CD4-positive, alpha-beta T cell treated with Interleukin-17A for 4 hours (primary cell): ENCODE data around the gene ZDHHC16.
"Not testable (repeated sequence)": the region's sequence is repeated elsewhere in the genome, so short reads cannot be mapped to it uniquely, and the experiment has no call there.

ENCODE experiments used
- DNase-seq: peaks from one replicate; pipeline ENCODE4 v3.0.0-alpha.2; 2020; ENCODE audit warnings: mixed read lengths

ZDHHC16 gene

DNA sequence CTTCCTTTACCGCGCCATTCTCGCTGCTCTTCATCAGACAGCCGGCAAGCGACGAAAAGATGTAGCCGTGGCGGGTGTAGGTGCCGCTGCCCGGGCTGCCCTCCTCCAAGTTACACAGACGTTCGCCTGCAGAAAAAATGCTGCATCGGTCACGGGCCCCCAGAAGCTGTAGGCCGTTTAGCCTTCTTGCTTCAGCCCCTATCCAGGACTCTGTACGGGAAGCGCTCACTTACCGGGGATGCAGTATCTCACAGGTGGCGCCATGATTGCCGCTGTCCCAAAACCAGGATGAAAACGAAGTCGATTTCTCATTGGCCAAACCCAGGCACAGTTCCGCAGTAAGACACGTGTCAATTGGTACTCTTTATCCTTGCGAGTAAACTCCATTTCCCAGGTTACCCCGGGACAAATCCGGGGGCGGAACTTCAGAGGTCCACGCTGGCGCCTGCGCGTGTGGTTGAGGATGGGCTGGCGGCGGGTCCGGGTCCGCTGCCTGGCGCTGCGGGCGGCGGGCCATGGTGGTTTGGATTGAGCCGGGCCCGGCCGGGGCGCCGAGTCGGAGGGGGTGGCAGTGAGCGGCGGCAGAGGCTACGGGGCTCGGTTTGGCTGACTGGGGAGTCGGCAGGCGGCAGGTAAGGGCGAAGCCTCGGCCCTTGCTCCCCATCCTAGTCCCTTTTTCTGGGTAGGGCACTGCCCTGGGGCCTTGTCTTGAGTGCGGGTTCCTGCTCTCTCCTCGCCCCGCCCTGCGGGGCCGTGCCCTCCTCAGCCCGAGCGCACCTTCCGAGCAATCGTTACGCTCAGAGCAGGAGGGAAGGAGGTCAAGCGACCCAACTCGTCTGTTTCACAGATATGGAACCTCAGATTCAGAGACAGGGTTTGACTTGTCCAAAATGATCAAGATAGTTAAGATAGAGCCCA is at the start of gene ZDHHC16, which contains the start of gene EXOSC1:
Gene ZDHHC16 (plus strand): TSS at position 454 of the 918 bp plus-strand sequence. CDS start 5,501 bp downstream, outside the sequence.
Gene EXOSC1 (minus strand): TSS at position 285 of the 918 bp plus-strand sequence. CDS start 21 bp downstream, at position 264.
- peak; percentile 90 for DNase-seq

GRCh38 chr10:97399843-97400545 is 46.0 kb upstream of the ZDHHC16 start:
- DNase-seq, result no peak

GRCh38 chr10:97400665-97401454 is 45.1 kb upstream of the ZDHHC16 start, which contains the start of gene RRP12:
Gene RRP12, minus strand, starts transcription at chr10:97401340. Its CDS starts 109 bp downstream, at chr10:97401231.
- DNase-seq, result peak; percentile 84

DNA sequence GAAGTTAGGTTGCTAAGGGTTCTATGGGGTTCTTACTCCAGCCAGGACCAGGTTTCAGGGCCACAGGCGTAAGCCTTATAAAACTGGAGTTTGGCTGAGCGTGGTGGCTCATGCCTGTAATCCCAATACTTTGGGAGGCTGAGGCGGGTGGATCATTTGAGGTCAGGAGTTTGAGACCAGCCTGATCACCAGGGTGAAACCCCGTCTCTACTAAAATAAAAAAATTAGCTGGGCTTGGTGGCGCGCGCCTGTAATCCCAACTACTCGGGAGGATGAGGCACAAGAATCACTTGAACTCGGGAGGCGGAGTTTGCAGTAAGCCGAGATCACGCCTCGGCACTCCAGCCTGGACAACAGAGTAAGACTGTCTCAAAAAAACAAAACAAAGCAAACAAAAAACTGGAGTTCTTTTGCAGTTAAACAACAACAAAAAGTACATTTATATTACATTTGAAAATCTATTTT is 44.5 kb upstream of the ZDHHC16 start:
- no peak for DNase-seq

DNA sequence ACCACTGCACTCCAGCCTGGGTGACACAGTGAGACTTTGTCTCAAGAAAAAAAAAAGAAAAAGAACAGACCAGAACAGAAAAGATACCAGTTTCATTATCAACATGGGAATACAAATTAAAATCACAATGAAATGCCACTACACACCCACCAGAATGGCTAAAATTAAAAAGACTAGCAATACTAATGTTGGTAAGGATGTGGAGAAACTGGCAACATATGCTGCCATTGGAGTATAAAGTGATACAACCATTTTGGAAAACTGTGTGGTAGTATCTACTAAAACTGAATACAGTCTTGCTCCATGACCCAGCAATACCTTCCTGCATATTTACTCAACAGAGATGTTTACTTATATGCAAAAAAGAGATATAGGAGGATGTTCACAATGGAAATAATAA is 41.9 kb upstream of the ZDHHC16 start:
- no peak for DNase-seq

GRCh38 chr10:97406064-97406463 is 39.9 kb upstream of the ZDHHC16 start:
- DNase-seq, result no peak

GRCh38 chr10:97406483-97406882 is 39.5 kb upstream of the ZDHHC16 start:
- DNase-seq, result not testable (repeated sequence)

GRCh38 chr10:97407211-97407951 is 38.6 kb upstream of the ZDHHC16 start:
- peak; percentile 69 for DNase-seq

DNA sequence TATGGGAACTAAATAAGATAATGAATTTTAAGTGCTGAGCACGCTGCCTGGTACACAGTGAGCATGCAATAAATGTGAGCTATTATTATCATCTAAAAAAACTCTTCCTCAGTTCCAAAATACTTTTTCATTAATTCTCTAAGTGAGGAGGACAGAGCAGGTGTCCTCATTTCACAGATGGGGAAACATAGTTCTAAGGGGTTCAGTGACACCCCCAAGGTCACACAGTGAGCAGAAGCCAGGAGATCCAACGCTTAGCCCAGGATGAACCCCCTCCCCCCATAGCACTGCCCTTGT is 38.1 kb upstream of the ZDHHC16 start:
- DNase-seq, result no peak

- DNase-seq, result no peak
Observed at GRCh38 chr10:97408496-97408992, 37.4 kb upstream of the ZDHHC16 start.

- no peak for DNase-seq
Observed at GRCh38 chr10:97411406-97411805, 34.6 kb upstream of the ZDHHC16 start.

GRCh38 chr10:97412891-97413304 is 33.1 kb upstream of the ZDHHC16 start:
- peak; percentile 20 for DNase-seq

GRCh38 chr10:97416565-97416964 is 29.4 kb upstream of the ZDHHC16 start:
- DNase-seq, result peak; percentile 43

- DNase-seq, result not testable (repeated sequence)
Observed at GRCh38 chr10:97423757-97424098, 22.2 kb upstream of the ZDHHC16 start.

DNA sequence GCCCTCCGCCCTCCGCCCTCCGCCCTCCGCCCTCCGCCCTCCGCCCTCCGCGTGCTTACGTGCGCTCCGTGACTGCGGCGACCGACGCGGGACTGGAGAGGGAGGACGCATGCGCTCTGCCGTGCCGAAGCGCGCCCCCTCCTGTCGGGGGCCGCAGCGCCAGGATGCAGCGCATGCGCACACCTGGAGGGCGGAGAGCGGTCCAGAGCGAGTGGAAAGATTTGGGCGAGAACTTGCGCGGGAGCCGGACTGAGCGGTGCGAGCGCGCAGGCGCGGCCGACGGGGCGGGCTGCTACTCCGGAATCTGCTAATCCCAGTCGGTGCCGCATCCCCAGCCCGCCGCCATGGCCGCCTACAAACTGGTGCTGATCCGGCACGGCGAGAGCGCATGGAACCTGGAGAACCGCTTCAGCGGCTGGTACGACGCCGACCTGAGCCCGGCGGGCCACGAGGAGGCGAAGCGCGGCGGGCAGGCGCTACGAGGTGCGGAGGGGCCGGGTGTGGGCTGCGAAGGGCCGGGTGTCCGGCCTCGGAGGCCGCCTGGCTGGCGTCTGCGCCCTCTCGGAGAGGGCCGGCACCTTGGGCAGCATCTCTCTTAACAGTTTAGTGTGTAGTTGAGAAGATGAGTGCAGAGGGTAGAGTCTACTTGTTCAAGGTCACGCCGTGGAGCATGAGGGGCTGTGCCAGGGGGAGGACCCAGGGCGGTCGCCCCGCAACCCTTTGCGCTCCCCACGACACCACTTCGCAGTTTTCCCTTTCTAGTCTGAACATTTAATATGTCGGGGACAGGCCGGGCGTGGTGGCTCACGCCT is 19.8 kb upstream of the ZDHHC16 start, which contains the start of gene PGAM1:
Gene PGAM1 (plus strand): TSS at position 228 of the 812 bp plus-strand sequence. CDS start 117 bp downstream, at position 345.
- DNase-seq, result peak; percentile 96

DNA sequence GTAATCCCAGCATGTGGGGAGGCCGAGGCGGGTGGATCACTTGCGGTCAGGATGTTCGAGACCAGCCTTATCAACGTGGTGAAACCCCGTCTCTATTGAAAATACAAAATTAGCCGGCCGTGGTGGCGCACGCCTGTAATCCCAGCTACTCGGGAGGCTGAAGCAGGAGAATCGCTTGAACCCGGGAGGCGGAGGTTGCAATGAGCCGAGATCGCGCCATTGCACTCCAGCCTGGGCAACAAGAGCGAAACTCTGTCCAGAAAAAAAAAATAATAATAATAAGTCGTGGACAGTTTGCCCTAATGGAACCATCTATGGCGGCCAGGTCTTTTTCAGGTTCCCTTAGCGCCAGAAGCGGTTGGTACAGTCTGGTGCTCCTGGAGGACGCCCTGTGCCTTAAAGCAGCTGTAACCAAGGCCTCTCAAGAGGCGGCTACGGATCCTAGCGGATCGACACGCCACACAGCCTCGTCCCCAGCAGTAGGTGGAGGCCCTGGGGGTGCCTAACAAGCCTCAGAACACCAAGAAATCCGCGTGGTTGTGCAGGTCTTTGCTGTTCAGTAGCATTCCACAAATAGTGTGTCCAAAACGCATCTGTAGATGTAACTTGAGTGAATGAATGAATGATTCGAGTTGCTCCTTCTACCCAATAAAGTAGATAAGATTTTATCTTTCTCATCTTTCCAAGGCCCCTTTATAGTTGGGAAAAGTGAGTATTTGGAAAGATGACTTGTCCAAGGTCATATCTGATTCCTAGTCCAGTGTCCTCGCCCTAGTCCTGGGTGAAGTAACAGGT is 19.0 kb upstream of the ZDHHC16 start:
- no peak for DNase-seq

GRCh38 chr10:97427571-97428179 is 18.3 kb upstream of the ZDHHC16 start:
- DNase-seq, result no peak

DNA sequence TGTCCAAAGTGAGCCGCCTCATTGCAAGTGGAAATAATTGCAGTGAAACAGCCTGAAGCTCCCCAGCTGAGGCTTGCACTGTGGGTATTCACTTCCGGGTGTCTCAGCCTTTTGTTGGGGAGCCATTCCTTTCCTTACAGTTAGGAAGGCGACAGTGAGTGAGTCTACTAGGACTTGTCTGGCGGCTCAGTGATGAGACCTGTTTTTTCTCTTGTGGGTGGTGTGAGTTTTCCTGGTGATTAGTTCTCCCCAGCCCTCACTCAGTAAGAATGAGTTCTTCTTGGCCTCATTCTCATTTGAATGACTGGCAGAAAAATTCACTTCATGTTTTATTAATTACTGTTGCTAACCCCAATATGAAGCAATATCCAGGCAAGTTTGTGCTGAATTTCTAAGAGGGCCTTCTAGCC is 17.4 kb upstream of the ZDHHC16 start:
- peak; percentile 45 for DNase-seq

DNA sequence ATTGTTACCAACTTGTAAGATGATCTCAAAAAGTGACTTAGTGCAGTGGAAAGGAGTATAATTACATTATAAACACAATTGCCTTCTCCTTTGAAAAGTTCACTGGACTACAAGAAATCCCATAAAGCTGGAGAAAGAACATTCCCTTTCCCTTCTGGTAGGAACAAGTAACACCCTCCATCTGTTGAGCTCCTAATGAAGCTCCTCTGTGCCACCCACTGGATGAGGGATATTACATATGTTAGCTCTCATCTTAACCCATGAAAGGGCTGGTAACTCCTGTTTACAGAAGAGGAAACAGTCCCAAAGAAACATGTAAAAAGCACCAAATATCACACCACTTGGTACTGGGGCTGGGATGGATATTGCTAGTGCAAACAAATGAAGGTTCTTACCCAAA is 11.9 kb upstream of the ZDHHC16 start:
- DNase-seq, result no peak

DNA sequence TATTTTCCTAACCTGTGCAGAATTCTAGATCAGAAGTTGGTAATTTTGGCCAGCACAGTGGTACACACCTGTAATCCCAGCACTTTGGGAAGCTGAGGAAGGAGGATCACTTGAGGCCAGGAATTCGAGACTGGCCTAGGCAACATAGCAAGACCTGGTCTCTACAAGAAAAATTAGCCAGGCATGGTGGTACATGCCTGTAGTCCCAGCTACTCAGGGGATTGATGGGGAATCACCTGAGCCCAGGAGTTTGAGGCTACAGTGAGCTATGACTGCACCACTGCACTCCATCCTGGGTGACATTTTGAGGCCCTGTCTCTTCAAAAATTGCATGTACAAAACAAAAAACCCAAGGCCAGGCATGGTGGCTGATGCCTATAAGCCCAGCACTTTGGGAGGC is 11.4 kb upstream of the ZDHHC16 start:
- DNase-seq, result no peak
